ENCODE results near the gene IMPDH1. TPM values are rescaled to one million over a fixed set of nuclear protein-coding genes. Genes with fewer than 3 reads are reported as not detected.

IMPDH1 gene
- total and polyA plus RNA-seq, 4 donors: 2.4 to 11.1 (median 5.2) TPM

DNA sequence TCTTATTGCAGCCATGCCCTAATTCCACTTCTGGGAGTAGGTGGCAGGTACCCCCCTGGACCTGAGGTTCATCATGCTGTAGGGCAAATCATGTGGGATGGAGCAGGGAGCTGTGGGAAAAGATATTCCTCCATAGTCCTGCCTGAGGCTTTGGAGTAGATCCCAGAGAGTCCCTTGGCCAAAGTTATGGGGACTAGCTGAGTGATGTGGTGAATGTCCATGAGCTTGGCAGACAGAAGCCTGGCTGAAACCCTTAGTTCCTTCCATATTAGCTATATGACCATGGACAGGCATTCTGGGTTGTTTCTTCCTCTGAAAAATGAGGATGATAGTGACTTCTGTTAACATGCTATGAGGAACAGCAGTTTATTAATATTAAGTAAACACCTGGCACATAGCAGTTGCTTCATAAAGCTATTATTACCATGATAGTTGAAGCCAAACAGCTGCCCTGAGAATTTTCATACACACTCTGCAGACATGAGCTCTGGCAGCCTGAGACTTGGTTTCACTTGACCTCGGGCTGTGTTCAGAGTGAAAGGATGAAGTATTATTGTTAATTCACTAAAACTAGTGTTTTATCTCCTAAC, 15.0 kb upstream of the IMPDH1 start:
- Histone ChIP-seq H3K36me3 (ENCODE audit: control insufficient read depth in 4 of 4, insufficient read depth in 3 of 4, low read depth in 1 of 4, low read length in 3 of 4) (no peaks in the 10 kb centered on the region), H3K4me1 (ENCODE audit: control insufficient read depth in 4 of 4, insufficient read depth in 4 of 4, low read length in 3 of 4) (peaks cover 2 to 6% (median 4%) of the 10 kb centered on the region in 4 donors), H3K4me3 (ENCODE audit: low read depth in 1 of 3, low read length in 3 of 3) (no peak overlapping the region), H3K27ac (ENCODE audit: low read depth in 1 of 2, low read length in 2 of 2) (no peak overlapping the region), H3K27me3 (ENCODE audit: control insufficient read depth in 4 of 4, insufficient read depth in 4 of 4, low read length in 3 of 4) (no peaks in the 10 kb centered on the region), H3K9ac (ENCODE audit: low read depth in 1 of 2, low read length in 2 of 2) (no peak overlapping the region), H3K9me3 (ENCODE audit: control insufficient read depth in 4 of 4, low read length in 3 of 4) (no peaks in the 10 kb centered on the region)
- TF ChIP-seq HNF4A (conservative IDR thresholded peaks at IDR 0.05): no peak
- TF ChIP-seq NR2F2 (IDR thresholded peaks at IDR 0.05): no peak
- TF ChIP-seq, protein P1, sequence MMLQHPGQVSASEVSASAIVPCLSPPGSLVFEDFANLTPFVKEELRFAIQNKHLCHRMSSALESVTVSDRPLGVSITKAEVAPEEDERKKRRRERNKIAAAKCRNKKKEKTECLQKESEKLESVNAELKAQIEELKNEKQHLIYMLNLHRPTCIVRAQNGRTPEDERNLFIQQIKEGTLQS (IDR thresholded peaks at IDR 0.05): no peak
- no peak for DNase-seq (ENCODE audit: low spot score)
- WGBS: 82% methylated on average over 1 of the region's 1 CpG

DNA sequence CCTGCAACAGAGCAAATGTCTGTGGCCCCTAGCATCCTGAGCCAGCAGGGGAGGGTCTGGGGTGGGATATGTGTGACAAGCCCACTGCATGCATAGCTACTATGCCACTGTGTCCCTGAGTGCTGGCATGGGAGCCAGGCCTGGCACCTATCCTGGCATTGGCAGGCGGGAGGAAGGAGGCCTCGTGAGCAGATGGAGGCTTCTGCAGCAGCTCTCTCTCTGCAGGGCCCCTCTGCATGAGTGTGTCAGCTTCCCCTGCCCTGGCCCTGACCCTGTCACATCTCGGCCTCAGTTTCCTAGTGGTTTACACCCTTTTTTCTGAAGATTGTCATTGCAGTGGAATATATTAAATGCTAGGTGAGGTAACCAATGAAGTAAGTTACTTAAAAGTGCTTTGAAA, 13.1 kb upstream of the IMPDH1 start:
- Histone ChIP-seq H3K4me1 (ENCODE audit: control insufficient read depth in 4 of 4, insufficient read depth in 4 of 4, low read length in 3 of 4) (peaks cover 2 to 6% (median 4%) of the 10 kb centered on the region in 4 donors), H3K27ac (ENCODE audit: low read depth in 1 of 2, low read length in 2 of 2) (no peak overlapping the region), H3K9me3 (ENCODE audit: control insufficient read depth in 4 of 4, low read length in 3 of 4) (no peaks in the 10 kb centered on the region), H3K9ac (ENCODE audit: low read depth in 1 of 2, low read length in 2 of 2) (no peak overlapping the region), H3K27me3 (ENCODE audit: control insufficient read depth in 4 of 4, insufficient read depth in 4 of 4, low read length in 3 of 4) (no peaks in the 10 kb centered on the region), H3K4me3 (ENCODE audit: low read depth in 1 of 3, low read length in 3 of 3) (no peak overlapping the region), H3K36me3 (ENCODE audit: control insufficient read depth in 4 of 4, insufficient read depth in 3 of 4, low read depth in 1 of 4, low read length in 3 of 4) (no peaks in the 10 kb centered on the region)
- TF ChIP-seq, protein P2, sequence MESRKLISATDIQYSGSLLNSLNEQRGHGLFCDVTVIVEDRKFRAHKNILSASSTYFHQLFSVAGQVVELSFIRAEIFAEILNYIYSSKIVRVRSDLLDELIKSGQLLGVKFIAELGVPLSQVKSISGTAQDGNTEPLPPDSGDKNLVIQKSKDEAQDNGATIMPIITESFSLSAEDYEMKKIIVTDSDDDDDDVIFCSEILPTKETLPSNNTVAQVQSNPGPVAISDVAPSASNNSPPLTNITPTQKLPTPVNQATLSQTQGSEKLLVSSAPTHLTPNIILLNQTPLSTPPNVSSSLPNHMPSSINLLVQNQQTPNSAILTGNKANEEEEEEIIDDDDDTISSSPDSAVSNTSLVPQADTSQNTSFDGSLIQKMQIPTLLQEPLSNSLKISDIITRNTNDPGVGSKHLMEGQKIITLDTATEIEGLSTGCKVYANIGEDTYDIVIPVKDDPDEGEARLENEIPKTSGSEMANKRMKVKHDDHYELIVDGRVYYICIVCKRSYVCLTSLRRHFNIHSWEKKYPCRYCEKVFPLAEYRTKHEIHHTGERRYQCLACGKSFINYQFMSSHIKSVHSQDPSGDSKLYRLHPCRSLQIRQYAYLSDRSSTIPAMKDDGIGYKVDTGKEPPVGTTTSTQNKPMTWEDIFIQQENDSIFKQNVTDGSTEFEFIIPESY (IDR thresholded peaks at IDR 0.05): no peak
- TF ChIP-seq, protein P3, sequence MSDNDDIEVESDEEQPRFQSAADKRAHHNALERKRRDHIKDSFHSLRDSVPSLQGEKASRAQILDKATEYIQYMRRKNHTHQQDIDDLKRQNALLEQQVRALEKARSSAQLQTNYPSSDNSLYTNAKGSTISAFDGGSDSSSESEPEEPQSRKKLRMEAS (IDR thresholded peaks at IDR 0.05): no peak
- TF ChIP-seq NR2F2 (IDR thresholded peaks at IDR 0.05): no peak
- no peak for TF ChIP-seq GABPA (IDR thresholded peaks at IDR 0.05 in 1 of 2, conservative IDR thresholded peaks at IDR 0.05 in 1 of 2)
- TF ChIP-seq JUND (IDR thresholded peaks at IDR 0.05): no peak
- TF ChIP-seq SP1 (IDR thresholded peaks at IDR 0.05): no peak
- no peak for TF ChIP-seq TAF1 (conservative IDR thresholded peaks at IDR 0.05)
- TF ChIP-seq, protein P4, sequence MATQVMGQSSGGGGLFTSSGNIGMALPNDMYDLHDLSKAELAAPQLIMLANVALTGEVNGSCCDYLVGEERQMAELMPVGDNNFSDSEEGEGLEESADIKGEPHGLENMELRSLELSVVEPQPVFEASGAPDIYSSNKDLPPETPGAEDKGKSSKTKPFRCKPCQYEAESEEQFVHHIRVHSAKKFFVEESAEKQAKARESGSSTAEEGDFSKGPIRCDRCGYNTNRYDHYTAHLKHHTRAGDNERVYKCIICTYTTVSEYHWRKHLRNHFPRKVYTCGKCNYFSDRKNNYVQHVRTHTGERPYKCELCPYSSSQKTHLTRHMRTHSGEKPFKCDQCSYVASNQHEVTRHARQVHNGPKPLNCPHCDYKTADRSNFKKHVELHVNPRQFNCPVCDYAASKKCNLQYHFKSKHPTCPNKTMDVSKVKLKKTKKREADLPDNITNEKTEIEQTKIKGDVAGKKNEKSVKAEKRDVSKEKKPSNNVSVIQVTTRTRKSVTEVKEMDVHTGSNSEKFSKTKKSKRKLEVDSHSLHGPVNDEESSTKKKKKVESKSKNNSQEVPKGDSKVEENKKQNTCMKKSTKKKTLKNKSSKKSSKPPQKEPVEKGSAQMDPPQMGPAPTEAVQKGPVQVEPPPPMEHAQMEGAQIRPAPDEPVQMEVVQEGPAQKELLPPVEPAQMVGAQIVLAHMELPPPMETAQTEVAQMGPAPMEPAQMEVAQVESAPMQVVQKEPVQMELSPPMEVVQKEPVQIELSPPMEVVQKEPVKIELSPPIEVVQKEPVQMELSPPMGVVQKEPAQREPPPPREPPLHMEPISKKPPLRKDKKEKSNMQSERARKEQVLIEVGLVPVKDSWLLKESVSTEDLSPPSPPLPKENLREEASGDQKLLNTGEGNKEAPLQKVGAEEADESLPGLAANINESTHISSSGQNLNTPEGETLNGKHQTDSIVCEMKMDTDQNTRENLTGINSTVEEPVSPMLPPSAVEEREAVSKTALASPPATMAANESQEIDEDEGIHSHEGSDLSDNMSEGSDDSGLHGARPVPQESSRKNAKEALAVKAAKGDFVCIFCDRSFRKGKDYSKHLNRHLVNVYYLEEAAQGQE (IDR thresholded peaks at IDR 0.05): no peak
- TF ChIP-seq, protein P1 (IDR thresholded peaks at IDR 0.05): no peak
- TF ChIP-seq YY1 (IDR thresholded peaks at IDR 0.05): no peak
- TF ChIP-seq HNF4G (IDR thresholded peaks at IDR 0.05): no peak
- DNase-seq (ENCODE audit: low spot score): no peak
- 62% methylated on average over 3 of the region's 3 CpGs for WGBS
